HG03460 (cell line): ENCODE measurements around the gene HTRA3.

Experiments
- ATAC-seq: cut with Tn5 transposase; IDR thresholded peaks from one replicate; pipeline ENCODE4 v1.9.1; 2021; ENCODE audit not compliant: unreplicated experiment

HTRA3 gene

GRCh38 chr4:8307121-8307520 lies 37.6 kb downstream of the HTRA3 start:
- no peak for ATAC-seq

DNA sequence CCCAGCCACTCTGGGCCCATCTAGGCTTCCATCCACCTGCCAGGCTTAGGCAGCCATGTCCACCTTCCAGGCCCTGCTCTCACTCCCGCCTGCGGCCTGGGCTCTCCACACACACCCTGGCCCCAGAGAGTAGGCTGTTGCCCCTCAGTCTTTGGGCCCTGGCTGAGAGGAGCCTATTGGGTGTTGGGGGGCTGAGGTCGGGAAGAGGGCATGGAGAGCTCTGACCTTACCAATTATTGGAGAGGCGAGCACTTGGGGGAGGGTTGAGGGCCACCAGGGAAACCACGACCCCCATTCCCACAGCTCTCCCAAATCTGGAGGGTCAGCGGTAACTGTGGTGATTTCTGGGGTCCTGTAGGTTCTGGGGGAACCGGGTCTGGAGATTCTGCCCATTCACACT lies 38.2 kb downstream of the HTRA3 start:
- no peak for ATAC-seq

DNA sequence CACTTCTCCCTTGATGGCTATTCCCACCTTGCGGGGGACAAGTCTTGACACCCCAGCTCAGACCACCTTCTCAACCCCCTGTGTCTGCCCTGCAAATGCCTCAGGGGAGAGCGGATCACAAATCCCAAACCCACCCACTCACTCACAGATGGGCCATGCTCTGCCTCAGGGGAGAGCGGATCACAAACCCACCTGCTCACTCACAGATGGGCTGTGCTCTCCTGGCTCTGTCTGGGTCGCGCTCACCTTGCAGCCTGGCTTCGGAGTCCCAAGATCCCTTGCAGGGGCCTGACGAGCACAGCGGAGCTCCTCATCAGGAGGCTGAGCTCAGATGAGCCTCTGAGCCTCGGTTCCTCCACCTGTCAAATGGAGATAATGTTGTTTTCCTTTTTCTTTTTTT lies 38.6 kb downstream of the HTRA3 start:
- no peak for ATAC-seq

DNA sequence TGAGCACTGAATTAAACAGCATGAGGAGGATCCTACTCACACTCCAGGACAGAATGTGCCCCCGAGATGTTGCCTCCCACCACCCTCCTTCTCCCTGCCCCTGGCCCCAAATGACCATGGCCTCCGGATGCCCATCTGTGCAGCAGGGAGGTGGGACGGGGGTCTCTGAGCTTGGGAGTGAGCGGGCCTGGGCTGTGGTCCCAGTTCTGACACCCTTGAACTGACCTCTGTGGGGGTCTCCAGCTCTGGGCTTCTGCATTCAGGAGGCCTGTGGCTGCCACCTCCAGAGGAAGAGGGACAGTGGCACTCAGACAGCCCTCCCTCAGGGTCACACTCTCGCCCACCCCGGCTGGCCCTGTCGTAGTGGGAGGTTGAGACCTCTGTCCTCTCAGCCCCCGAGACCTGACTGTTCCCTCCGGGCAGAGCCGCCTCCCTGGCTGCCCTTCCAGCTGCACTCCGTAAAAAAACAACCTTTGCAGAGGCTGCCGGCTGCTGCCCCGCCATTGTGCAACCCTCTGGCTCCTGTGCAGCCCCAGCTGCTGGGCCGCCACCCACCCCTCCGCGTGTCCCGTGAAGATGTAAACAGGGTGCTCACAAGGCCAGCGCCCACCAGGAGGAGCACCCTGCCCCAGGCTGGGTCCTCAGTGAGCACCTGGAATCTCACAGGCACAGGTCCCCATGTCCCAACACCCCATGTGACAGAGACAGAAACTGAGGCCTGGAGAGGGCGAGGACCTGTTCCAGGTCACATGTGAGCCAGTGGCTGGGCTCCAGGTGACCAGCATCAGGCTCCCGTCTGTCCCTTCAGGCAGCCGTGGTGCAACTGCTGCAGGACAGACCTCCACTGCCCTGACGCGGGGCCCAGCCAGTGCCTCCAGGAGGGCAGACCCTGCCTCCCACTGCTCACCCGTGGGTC lies 39.6 kb downstream of the HTRA3 start:
- ATAC-seq, result no peak

DNA sequence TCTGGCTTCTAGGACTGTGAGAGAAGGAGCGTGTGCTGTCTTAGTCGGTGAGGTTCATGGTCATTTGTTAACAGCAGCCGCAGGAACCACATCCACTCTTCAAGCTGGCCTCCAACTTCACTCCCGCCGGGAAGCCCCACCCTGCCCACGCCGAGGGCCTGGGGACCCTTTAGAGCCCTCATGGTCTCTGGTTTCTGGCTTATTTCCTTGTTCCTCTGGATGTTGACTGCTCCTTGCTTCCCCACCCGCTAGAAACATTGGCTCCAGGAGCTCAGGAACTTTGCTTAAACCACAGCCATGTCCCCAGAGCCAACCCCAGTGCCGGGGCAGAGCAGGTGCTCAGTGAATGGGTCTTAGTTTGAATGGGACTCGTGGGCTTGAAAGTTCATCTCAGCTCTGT lies 40.8 kb downstream of the HTRA3 start:
- no peak for ATAC-seq

GRCh38 chr4:8311101-8312068 lies 41.8 kb downstream of the HTRA3 start:
- no peak for ATAC-seq

DNA sequence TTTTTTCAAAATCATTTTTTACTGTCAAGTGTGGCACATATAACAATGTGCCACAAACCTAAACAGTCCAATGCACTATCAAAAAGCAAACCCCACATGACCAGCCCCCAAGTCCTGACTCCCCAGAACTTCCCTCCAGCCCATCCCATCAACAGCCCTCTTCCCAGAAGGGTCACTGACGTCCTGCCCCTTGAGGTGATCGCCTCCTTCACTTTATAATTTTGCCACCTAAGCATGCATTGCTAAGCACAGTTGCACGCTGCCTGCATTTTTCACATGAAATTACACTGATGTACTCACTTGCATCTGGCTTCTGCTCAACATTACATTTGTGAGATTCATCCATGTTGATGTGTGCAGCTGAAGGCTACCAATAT lies 42.5 kb downstream of the HTRA3 start:
- ATAC-seq, result no peak

DNA sequence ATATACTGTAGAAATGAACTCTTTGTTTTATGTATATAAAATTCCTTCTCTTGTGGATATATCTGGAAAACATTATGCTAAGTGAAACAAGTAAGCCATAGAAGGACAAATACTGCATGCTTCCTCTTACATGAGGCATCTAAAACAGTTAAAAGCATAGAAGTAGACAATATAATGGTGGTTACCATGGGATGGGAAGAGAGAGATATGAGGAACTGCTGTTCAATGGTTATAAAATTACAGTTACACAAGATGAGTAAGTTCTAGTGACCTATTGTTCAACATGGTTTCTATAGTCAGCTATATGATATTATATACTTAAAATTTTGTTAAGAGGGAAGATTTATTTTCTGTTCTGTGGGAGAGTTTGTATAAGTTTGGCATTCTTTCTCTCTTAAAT lies 43.4 kb downstream of the HTRA3 start:
- ATAC-seq, result no peak

DNA sequence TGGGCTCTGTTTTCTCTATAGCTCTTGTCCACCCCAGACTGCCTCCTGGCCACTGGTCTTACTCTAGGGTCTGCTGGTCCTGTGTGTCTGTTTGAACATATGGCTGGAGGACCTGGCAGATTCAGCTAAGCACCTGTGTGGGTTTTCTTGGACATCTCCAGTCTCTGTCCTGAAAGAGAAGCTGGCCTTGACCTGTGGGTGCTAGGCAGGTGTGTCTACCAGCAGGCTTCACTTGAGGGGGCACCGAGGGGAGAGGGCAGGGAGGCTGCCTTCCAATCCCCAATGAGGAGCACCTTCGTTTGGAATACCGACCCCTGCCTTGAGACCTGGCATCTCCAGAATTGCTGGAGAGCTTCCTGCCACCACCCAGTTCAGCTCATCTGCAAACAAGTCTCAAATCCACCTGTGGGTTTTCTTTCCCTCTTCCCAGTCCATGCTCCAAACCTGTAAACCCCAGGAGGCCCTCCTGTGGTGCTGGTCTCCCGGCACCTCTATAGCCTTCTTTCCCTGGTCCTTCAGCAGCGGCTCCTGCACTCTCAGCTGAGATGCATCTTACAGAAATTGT lies 45.2 kb downstream of the HTRA3 start:
- ATAC-seq, result no peak

DNA sequence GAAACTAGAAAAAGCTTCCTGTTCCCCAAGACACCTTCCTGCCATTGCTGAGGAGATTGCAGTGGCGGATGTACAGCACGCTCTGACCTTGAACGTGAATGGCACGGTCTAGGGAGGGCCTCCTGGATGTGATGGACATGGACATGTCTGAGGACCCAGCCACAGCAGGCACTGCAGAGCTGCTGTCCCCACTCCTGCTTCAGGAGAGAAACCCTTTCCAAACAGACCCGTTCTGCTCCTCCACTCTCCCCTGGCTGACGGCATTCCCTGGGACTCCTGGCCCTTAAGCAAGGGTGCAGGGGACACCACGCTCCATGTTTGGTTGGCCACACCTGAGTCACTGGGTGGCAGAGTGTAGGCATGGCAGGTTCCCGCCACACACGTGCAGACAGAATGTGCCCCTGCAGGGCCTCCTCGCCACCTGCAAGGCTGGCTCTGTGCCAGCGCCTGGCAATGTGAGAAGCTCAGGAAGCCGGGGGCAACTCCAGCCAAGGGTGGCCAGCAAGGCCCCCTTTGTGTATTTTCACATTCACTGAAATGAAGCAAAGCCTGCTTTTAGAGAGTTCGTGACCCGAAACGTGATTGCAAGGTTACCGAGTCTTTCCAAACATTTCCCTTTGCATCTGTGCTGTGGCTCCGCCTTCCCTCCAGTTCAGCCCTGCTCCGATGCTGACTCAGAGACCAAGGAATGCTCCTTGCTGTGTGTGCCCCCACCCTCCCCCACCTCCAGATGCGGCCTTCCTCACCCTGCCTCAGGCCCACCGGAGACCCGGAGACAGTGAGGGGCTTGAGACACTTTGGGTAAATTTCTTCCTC lies 46.1 kb downstream of the HTRA3 start:
- ATAC-seq, result no peak

GRCh38 chr4:8316251-8316771 lies 46.8 kb downstream of the HTRA3 start:
- no peak for ATAC-seq

DNA sequence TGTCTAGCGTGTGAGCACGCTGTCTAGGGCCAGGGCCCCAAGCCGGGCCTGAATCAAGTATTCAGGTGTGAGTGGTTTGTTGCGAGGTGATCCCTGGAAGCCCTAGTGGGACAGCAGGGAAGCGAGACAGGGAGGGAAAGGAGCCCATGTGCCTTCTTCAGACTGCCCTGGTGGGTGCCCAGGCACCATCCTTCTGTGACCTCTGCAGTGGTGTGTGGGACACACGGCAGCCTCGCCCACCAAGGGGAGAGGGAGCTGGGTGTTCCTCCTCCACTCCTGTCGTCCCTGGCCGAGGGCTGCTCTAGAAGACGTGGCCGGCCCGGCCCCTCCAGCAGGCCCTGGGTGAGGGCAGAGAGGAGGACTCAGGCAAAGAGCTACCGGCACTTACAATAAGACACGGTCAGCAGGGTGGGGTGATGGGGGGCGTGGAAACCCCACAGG lies 47.4 kb downstream of the HTRA3 start:
- ATAC-seq, result no peak

GRCh38 chr4:8317474-8317873 lies 47.9 kb downstream of the HTRA3 start:
- ATAC-seq, result no peak

- ATAC-seq, result no peak
These were observed 49.0 kb downstream of the HTRA3 start for GRCh38 chr4:8318509-8318908.

GRCh38 chr4:8319061-8319460 lies 49.5 kb downstream of the HTRA3 start:
- ATAC-seq, result no peak

DNA sequence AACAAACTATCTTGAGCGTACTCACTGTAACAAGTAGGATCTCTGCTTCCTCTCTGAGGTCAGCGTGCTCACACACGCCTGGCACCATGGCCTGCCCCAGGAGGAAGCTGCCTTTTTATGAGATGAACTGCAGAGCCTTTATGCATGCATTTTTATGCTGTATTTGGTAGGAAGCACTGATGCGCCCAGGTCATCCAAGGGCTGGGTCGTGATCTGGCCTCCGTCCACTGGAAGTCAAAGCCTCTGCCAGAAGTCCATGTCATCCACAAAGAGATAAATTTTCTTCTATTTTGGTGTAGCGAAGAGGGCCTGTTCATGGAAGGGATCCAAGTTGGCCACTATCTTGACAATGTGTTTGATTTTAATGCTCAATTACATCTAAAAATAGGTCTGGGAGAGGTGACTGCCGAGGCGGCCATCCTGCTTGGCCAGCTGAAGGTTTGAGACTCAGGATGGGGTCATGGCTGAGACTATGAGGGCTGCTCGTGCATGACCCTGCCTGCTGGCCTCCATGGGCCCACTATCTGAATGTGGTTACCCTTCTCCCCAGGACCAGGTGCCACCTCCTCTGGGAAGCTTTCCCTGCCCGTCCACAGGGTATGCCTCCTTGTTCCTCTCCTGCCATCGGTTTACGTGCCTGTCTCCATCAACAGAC lies 50.3 kb downstream of the HTRA3 start:
- no peak for ATAC-seq

DNA sequence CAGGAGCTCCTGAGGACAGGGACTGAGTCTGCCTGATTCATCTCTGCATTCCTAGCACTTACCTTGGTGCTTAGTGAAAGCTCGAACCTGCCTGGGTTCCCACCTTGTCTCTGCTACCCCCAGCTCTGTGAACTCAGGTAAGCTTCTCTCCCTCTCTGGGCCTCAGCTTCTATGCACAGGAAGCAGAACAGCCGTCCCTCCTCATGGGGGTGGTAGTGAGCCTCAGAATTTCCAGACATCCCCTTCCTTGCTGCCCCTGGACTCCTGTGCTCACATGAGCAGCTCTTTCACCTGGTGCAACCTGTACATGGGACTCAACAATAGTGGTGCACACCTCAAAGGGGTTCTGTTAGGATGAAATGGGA lies 50.8 kb downstream of the HTRA3 start:
- no peak for ATAC-seq

- no peak for ATAC-seq
These were observed 51.7 kb downstream of the HTRA3 start for GRCh38 chr4:8321220-8321619.

DNA sequence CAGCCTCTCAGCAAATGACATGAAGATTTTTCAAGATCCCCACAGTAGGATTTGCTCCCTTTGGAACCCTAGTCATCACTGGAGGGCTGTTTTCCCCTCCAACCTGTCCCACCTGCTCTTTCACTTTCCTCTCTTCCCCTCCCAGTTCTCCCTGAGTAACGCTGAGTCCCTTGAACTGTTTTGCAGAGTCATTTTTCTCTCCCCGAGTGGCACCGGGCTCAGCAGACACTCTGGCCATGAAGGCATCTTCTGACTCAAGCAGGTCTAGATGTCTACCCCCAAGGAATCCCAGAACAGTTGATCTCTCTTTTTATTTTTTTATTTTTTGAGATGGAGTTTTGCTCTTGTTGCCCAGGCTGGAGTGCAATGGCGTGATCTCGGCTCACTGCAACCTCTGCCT lies 52.2 kb downstream of the HTRA3 start:
- ATAC-seq, result no peak
